Measurements from ENCODE around the gene CYBA. TPM values are rescaled to one million over a fixed set of nuclear protein-coding genes. Genes with fewer than 3 reads are reported as not detected.

The CYBA gene
- total and polyA plus RNA-seq, 2 of the 13 experiments (the other 11 are each of a cell fraction or from before 2014, with no cell fraction given): 196 to 250 TPM

GRCh38 chr16:88639231-88640038, 11.4 kb downstream of the CYBA start (continued):
- TF ChIP-seq PAXIP1 (CRISPR knock-in tag; conservative IDR thresholded peaks at IDR 0.05): 0 out of 2 replicates have a peak, but pooled peaks have one; percentile 26
- 0 out of 2 replicates have a peak, but pooled peaks have one; percentile 25 for TF ChIP-seq KMT2A (CRISPR knock-in tag; IDR thresholded peaks at IDR 0.05)
- TF ChIP-seq MZF1 (CRISPR knock-in tag; IDR thresholded peaks at IDR 0.05; ENCODE audit: borderline replicate concordance): no peak
- no peak for TF ChIP-seq PRPF4 (IDR thresholded peaks at IDR 0.05; ENCODE audit: low read depth, low read length, poor library complexity, severe bottlenecking)
- TF ChIP-seq ZNF777 (CRISPR knock-in tag; IDR thresholded peaks at IDR 0.05): peak; percentile 83
- no peak for TF ChIP-seq BRCA1 (CRISPR knock-in tag; IDR thresholded peaks at IDR 0.05)
- TF ChIP-seq MAZ (IDR thresholded peaks at IDR 0.05; ENCODE audit: borderline replicate concordance, low read depth, low read length): no peak
- TF ChIP-seq MAZ (CRISPR knock-in tag; IDR thresholded peaks at IDR 0.05; ENCODE audit: low read depth): no peak
- TF ChIP-seq RAD21 (CRISPR knock-in tag; IDR thresholded peaks at IDR 0.05): peak; percentile 18; the same call in 1 of the 2 replicates
- no peak for TF ChIP-seq FOXK2 (IDR thresholded peaks at IDR 0.05)
- 0 out of 2 replicates have a peak, but pooled peaks have one; percentile 63 for TF ChIP-seq ZNF773 (CRISPR knock-in tag; IDR thresholded peaks at IDR 0.05; ENCODE audit: borderline replicate concordance)
- peak; percentile 43; the same call in 1 of the 2 replicates for TF ChIP-seq POGK (CRISPR knock-in tag; conservative IDR thresholded peaks at IDR 0.05)
- TF ChIP-seq AHR (CRISPR knock-in tag; IDR thresholded peaks at IDR 0.05): peak; percentile 34; the same call in 1 of the 2 replicates
- 0 out of 2 replicates have a peak, but pooled peaks have one; percentile 60 for TF ChIP-seq ZNF891 (CRISPR knock-in tag; IDR thresholded peaks at IDR 0.05)
- TF ChIP-seq, protein P1, sequence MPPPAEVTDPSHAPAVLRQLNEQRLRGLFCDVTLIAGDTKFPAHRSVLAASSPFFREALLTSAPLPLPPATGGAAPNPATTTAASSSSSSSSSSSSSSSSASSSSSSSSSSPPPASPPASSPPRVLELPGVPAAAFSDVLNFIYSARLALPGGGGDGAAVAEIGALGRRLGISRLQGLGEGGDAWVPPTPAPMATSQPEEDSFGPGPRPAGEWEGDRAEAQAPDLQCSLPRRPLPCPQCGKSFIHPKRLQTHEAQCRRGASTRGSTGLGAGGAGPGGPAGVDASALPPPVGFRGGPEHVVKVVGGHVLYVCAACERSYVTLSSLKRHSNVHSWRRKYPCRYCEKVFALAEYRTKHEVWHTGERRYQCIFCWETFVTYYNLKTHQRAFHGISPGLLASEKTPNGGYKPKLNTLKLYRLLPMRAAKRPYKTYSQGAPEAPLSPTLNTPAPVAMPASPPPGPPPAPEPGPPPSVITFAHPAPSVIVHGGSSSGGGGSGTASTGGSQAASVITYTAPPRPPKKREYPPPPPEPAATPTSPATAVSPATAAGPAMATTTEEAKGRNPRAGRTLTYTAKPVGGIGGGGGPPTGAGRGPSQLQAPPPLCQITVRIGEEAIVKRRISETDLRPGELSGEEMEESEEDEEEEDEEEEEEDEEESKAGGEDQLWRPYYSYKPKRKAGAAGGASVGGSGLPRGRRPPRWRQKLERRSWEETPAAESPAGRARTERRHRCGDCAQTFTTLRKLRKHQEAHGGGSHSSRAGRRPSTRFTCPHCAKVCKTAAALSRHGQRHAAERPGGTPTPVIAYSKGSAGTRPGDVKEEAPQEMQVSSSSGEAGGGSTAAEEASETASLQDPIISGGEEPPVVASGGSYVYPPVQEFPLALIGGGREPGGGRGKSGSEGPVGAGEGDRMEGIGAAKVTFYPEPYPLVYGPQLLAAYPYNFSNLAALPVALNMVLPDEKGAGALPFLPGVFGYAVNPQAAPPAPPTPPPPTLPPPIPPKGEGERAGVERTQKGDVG (CRISPR knock-in tag; IDR thresholded peaks at IDR 0.05; ENCODE audit: borderline replicate concordance): 0 out of 2 replicates have a peak, but pooled peaks have one; percentile 20
- TF ChIP-seq, protein P2, sequence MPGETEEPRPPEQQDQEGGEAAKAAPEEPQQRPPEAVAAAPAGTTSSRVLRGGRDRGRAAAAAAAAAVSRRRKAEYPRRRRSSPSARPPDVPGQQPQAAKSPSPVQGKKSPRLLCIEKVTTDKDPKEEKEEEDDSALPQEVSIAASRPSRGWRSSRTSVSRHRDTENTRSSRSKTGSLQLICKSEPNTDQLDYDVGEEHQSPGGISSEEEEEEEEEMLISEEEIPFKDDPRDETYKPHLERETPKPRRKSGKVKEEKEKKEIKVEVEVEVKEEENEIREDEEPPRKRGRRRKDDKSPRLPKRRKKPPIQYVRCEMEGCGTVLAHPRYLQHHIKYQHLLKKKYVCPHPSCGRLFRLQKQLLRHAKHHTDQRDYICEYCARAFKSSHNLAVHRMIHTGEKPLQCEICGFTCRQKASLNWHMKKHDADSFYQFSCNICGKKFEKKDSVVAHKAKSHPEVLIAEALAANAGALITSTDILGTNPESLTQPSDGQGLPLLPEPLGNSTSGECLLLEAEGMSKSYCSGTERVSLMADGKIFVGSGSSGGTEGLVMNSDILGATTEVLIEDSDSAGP (CRISPR knock-in tag; IDR thresholded peaks at IDR 0.05; ENCODE audit: borderline replicate concordance): peak; percentile 70; the same call in 1 of the 2 replicates
